HG02588 (cell line): ENCODE results near the gene MLIP.
"Not testable (repeated sequence)": the region's sequence is repeated elsewhere in the genome, so short reads cannot be mapped to it uniquely, and the experiment has no call there.

Source experiments
- ATAC-seq: cut with Tn5 transposase; IDR thresholded peaks from one replicate; pipeline ENCODE4 v1.9.1; 2021; ENCODE audit warnings: mild to moderate bottlenecking, moderate library complexity; ENCODE audit not compliant: unreplicated experiment

The MLIP gene

GRCh38 chr6:54135665-54136369 is 24.6 kb downstream of the MLIP start:
- no peak for ATAC-seq

GRCh38 chr6:54138795-54139194 is 27.6 kb downstream of the MLIP start:
- no peak for ATAC-seq

- no peak for ATAC-seq
These were observed 29.6 kb downstream of the MLIP start for GRCh38 chr6:54140811-54141210.

- ATAC-seq: no peak
These were observed 31.8 kb downstream of the MLIP start for GRCh38 chr6:54142889-54143519.

- no peak for ATAC-seq
These were observed 40.6 kb downstream of the MLIP start for GRCh38 chr6:54151861-54152260.

GRCh38 chr6:54156650-54157250 is 45.5 kb downstream of the MLIP start:
- no peak for ATAC-seq

GRCh38 chr6:54157405-54157804 is 46.2 kb downstream of the MLIP start:
- no peak for ATAC-seq

GRCh38 chr6:54173089-54173488 is 61.8 kb downstream of the MLIP start:
- ATAC-seq: no peak

- ATAC-seq: no peak
These were observed 67.9 kb downstream of the MLIP start for GRCh38 chr6:54179152-54179551.

- ATAC-seq: no peak
These were observed 72.4 kb downstream of the MLIP start for GRCh38 chr6:54183616-54184015.

GRCh38 chr6:54185885-54186284 is 74.6 kb downstream of the MLIP start:
- no peak for ATAC-seq

GRCh38 chr6:54188846-54189245 is 77.6 kb downstream of the MLIP start:
- no peak for ATAC-seq

- ATAC-seq: no peak
These were observed 80.2 kb downstream of the MLIP start for GRCh38 chr6:54191461-54191860.

GRCh38 chr6:54192993-54193392 is 81.8 kb downstream of the MLIP start:
- no peak for ATAC-seq

- no peak for ATAC-seq
These were observed 82.3 kb downstream of the MLIP start for GRCh38 chr6:54193560-54193959.

GRCh38 chr6:54194067-54194466 is 82.8 kb downstream of the MLIP start:
- no peak for ATAC-seq

GRCh38 chr6:54195637-54196036 is 84.4 kb downstream of the MLIP start:
- no peak for ATAC-seq

- ATAC-seq: no peak
These were observed 85.7 kb downstream of the MLIP start for GRCh38 chr6:54196905-54197304.

GRCh38 chr6:54198134-54198533 is 86.9 kb downstream of the MLIP start:
- no peak for ATAC-seq

- ATAC-seq: not testable (repeated sequence)
These were observed 92.3 kb downstream of the MLIP start for GRCh38 chr6:54203474-54204035.

- ATAC-seq: no peak
These were observed 93.8 kb downstream of the MLIP start for GRCh38 chr6:54204921-54205591.
